ENCODE results near the gene AKR1C2. TPM values are rescaled to one million over a fixed set of nuclear protein-coding genes. Genes with fewer than 3 reads are reported as not detected.
"Not testable (repeated sequence)": the region's sequence is repeated elsewhere in the genome, so short reads cannot be mapped to it uniquely, and the experiment has no call there.

AKR1C2 gene
- total and polyA plus RNA-seq, 9 donors = 2.0 to 24.5 (median 14.0) TPM

DNA sequence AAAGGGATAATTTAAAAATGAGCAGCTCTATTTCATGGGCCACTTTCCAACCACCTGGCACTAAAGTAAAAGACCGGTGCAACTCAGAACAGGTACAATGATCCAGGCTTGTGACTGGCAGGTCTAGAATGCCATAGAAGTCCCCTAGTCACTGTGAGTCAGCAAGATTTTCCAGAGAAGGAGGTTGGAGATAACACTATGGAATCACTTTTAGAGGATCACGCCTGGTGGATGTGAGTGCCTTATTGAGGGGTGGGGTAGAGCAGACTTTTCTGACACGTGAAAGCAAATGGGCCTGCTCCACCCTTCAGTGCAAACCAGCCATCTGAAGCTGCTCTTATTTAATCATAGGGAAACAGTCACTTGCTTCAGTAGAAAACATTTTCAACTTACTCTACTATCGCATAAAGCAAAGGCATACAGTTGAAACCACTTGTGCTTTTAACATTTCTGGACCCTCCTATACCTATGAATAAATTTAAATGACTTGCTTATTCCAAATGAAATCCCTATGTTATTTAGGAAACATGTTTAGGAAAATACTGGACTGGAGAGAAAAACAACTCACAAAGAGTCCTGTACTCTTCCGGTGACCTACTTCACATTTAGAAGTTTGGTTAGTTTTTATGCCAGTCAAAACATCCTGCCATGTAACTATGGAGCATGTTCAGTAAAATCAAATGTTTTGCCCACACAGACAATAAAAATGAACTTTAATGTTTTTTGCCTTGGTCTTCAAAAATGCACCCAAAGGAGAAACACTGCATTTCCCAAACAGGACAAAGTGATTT is 61.9 kb downstream of the AKR1C2 start:
- WGBS, 3 donors = 80 to 82% (median 80%) methylated on average over 5 of the region's 5 CpGs
- H3K36me3 ChIP-seq = no peaks in the 10 kb centered on the region
- peaks cover 1% of the 10 kb centered on the region for H3K4me1 ChIP-seq (ENCODE audit: insufficient read depth)
- no peaks in the 10 kb centered on the region for H3K27me3 ChIP-seq
- no peak overlapping the region for H3K27ac ChIP-seq
- H3K4me3 ChIP-seq = no peak overlapping the region
- intact Hi-C loops (cut with DNase I) = no loop called here
- TF ChIP-seq, protein P1, sequence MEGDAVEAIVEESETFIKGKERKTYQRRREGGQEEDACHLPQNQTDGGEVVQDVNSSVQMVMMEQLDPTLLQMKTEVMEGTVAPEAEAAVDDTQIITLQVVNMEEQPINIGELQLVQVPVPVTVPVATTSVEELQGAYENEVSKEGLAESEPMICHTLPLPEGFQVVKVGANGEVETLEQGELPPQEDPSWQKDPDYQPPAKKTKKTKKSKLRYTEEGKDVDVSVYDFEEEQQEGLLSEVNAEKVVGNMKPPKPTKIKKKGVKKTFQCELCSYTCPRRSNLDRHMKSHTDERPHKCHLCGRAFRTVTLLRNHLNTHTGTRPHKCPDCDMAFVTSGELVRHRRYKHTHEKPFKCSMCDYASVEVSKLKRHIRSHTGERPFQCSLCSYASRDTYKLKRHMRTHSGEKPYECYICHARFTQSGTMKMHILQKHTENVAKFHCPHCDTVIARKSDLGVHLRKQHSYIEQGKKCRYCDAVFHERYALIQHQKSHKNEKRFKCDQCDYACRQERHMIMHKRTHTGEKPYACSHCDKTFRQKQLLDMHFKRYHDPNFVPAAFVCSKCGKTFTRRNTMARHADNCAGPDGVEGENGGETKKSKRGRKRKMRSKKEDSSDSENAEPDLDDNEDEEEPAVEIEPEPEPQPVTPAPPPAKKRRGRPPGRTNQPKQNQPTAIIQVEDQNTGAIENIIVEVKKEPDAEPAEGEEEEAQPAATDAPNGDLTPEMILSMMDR (IDR thresholded peaks at IDR 0.05) = no peak
- TF ChIP-seq EP300 (IDR thresholded peaks at IDR 0.05) (no peak), POLR2A (IDR thresholded peaks at IDR 0.05) (no peak)
- no peaks in the 10 kb centered on the region for H3K9me3 ChIP-seq
- DNase-seq = no peak

DNA sequence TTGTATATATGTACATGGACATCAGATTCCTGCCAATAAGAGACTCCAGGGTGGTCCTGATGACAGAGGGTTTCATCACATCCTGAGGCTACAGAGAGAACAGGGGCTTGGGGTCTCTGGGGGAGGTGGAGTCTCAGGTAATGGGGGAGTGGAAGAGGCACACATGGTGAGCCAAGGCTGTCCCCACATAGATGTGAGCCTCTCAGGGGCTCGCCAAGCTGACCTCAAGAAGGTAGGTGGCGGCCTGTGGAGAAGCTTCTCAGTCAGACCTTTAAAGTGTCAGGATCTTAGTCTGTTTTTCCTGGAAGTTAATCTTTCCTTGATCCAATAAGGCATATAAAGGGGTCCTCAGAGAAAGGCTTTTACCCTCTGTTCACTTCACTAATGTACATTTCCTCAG is 62.7 kb downstream of the AKR1C2 start:
- H3K36me3 ChIP-seq; H3K27ac ChIP-seq; DNase-seq; H3K4me1 ChIP-seq (ENCODE audit: insufficient read depth); H3K4me3 ChIP-seq; H3K27me3 ChIP-seq; H3K9me3 ChIP-seq; intact Hi-C loops (cut with DNase I): not testable (repeated sequence)
- WGBS, 3 donors = 92 to 98% (median 95%) methylated on average over 2 of the region's 2 CpGs

DNA sequence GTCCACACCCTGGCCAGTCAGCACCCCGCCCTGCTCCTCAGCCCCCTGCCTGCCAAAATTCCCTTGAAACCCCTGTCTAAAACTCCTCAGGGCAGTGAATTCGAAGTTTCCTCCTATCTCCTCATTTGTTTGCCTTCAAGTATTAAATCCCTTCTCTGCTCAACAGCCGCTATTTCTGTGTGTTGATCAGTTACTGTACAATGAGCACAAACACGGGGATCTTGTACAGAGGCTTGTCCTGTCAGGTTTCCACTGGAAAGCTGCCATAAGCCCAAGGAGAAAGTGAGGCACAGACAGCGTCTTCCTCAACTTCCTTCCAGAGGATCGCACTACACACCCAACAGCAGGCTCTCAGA is 63.6 kb downstream of the AKR1C2 start:
- WGBS, 3 donors = 87 to 93% (median 92%) methylated on average over 6 of the region's 6 CpGs
- intact Hi-C loops (cut with DNase I); H3K4me3 ChIP-seq; H3K27ac ChIP-seq; H3K4me1 ChIP-seq (ENCODE audit: insufficient read depth); H3K9me3 ChIP-seq; DNase-seq; H3K36me3 ChIP-seq; H3K27me3 ChIP-seq: not testable (repeated sequence)

DNA sequence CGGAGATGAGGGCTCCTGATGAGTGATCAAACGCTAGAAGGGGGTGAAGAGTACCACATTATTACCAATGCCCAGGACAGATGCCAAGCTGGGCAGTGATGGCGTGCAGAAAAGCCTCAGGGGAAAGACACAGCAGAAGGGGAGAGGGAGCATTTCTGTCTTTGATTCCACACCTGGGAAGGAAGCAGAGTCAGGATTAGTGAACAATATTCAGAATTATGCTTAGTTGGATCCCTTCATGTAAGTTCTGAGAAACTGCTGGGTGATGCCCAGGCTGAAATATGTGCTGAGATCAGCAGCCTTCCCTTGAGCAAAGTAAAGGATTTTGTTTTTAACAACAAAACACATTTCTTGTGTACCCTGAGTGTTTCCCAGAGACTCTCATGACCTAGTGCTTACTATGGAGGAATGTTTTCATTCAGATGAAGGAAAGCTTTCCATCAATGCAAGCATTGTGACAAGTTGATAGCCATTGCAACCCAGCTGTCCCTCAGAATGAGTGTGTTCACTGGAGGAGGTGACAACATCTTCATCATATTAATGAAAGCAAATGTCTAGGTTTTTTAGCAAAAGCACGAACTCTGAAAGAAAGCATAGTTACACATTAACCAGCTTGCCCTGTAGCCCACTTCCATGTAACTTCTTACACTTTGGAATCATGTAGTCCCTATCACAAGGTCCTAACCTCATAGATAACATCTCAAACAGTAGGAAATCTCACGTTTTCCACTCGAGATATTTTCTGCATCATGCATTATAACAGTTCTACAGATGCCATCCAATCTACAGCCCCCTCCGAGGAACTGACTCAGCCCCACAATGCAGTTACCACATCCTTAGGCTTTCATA is 64.2 kb downstream of the AKR1C2 start:
- 74 to 87% (median 75%) methylated on average over 7 of the region's 7 CpGs for WGBS, 3 donors
- Histone ChIP-seq H3K27ac (no peak overlapping the region), H3K9me3 (no peaks in the 10 kb centered on the region), H3K4me3 (no peak overlapping the region), H3K36me3 (no peaks in the 10 kb centered on the region), H3K27me3 (no peaks in the 10 kb centered on the region), H3K4me1 (ENCODE audit: insufficient read depth) (peaks cover 1% of the 10 kb centered on the region)
- TF ChIP-seq EP300 (IDR thresholded peaks at IDR 0.05) (no peak), POLR2A (IDR thresholded peaks at IDR 0.05) (no peak)
- TF ChIP-seq, protein P1 (IDR thresholded peaks at IDR 0.05) = no peak
- DNase-seq = no peak
- intact Hi-C loops (cut with DNase I) = no loop called here

Small RNAs within 50 kb of the gene (small RNA-seq; reads per million reads assigned to genes)
- gene RF00096 = not detected

Other genes starting within 250 kb of the AKR1C2 start
- 1 to 10 TPM; 2.3 to 8.1 (median 4.5) TPM for gene AKR1E2, start 177.7 kb downstream of the AKR1C2 start, total RNA-seq
- 1 to 10 TPM; 1.3 to 2.2 TPM for gene AKR1E2, start 177.7 kb downstream of the AKR1C2 start, polyA plus RNA-seq
- gene AKR1C1, start 40.4 kb downstream of the AKR1C2 start, total RNA-seq = 10 to 100 TPM in 6 of 7 donors, 1 to 10 TPM in 1; 3.6 to 22.9 (median 19.1) TPM
- 10 to 100 TPM; 11.7 to 20.6 TPM for gene AKR1C1, start 40.4 kb downstream of the AKR1C2 start, polyA plus RNA-seq
- gene AKR1C3, start 90.6 kb upstream of the AKR1C2 start, total RNA-seq = 10 to 100 TPM; 10.7 to 26.5 (median 19.3) TPM
- gene AKR1C3, start 90.6 kb upstream of the AKR1C2 start, polyA plus RNA-seq = 10 to 100 TPM; 12.5 to 13.8 TPM
- under 1 TPM in 1 of 7 donors, not detected in 6; 0.80 TPM for gene AKR1C8, start 181.3 kb upstream of the AKR1C2 start, total RNA-seq
- not detected for gene AKR1C8, start 181.3 kb upstream of the AKR1C2 start, polyA plus RNA-seq
- gene AKR1C4, start 193.0 kb upstream of the AKR1C2 start, total RNA-seq = not detected
- gene AKR1C4, start 193.0 kb upstream of the AKR1C2 start, polyA plus RNA-seq = not detected